HepG2 (cell line): Measurements from ENCODE around the gene CRYZL1. TPM values are rescaled to one million over a fixed set of nuclear protein-coding genes. Genes with fewer than 3 reads are reported as not detected.

Experiments used
- ATAC-seq: fragments of 200-7000 bp; cut with Tn5 transposase; 3 replicates; pipeline ENCODE4 v1.9.1; 2020; ENCODE audit warnings: mild to moderate bottlenecking, moderate library complexity
- BruUV-seq: library from RNA; stranded (reverse); fragments of 400-500 nt; replicated peaks from 2 replicates; lab custom pipeline; 2021; lab: Mats Ljungman, UMichigan
- CTCF ChIA-PET: fragments of 300-600 bp; formaldehyde crosslinking; extraction: SDS; loops from one replicate; lab custom pipeline; 2021; ENCODE audit warnings: low total read pairs, inconsistent platforms, low intra/inter-chr PET ratio; lab: Yijun Ruan, JAX
- POLR2A ChIA-PET: fragments of 350-600 bp; sonication (Branson Sonifier 250); formaldehyde crosslinking; loops from one replicate; lab custom pipeline; 2020; ENCODE audit warnings: antibody characterized with exemption, inconsistent platforms; lab: Yijun Ruan, JAX
- DNase-seq: peaks from one replicate; pipeline ENCODE4 v3.0.0-alpha.2; 2015; ENCODE audit warnings: low spot score
- FAIRE-seq: peaks from 3 replicates; lab custom pipeline; 2011; peaks lifted over from hg19 to GRCh38; lab: Jason Lieb, UNC
- H2AFZ ChIP-seq: one replicate; pipeline ENCODE4 v1.6.1; 2011; ENCODE audit warnings: low read length, inconsistent platforms
- H3K27ac ChIP-seq: fragments of 300-600 bp; 3 replicates; pipeline ENCODE4 v1.8.0; 2011; ENCODE audit warnings: mixed run types, mild to moderate bottlenecking, mixed read lengths, low read length, inconsistent platforms; ENCODE audit not compliant: insufficient read depth; ENCODE audit errors: extremely low read length
- H3K27me3 ChIP-seq, 2 experiments: fragments of 200-600 bp in 1 of 2; 2 replicates in 1 of 2; 3 replicates in 1 of 2; pipeline versions ENCODE4 v1.6.0 to v1.8.0; 2011; ENCODE audit warnings: low read length in 2 of 2, mild to moderate bottlenecking in 2 of 2, moderate library complexity in 2 of 2, inconsistent platforms in 1 of 2; ENCODE audit not compliant: insufficient read depth in 2 of 2, control insufficient read depth in 1 of 2
- H3K36me3 ChIP-seq, 2 experiments: fragments of 200-600 bp in 1 of 2; replicated peaks in 1 of 2; 2 replicates in 1 of 2; 3 replicates in 1 of 2; pipeline versions ENCODE4 v1.5.1 to v1.8.0; 2011; ENCODE audit warnings: low read length in 2 of 2, inconsistent platforms in 1 of 2; ENCODE audit not compliant: insufficient read depth in 2 of 2, control insufficient read depth in 1 of 2
- H3K4me1 ChIP-seq: 2 replicates; pipeline ENCODE4 v1.5.1; 2012; ENCODE audit warnings: low read length, inconsistent platforms; ENCODE audit not compliant: insufficient read depth
- H3K4me2 ChIP-seq: 2 replicates; pipeline ENCODE4 v1.6.0; 2011; ENCODE audit warnings: low read depth, low read length, inconsistent platforms
- H3K4me3 ChIP-seq, 3 experiments: fragments of 200-600 bp in 1 of 3; sonication (generic), shearing (Covaris generic) in 1 of 3; replicated peaks in 1 of 3; 2 replicates each; pipeline ENCODE4 v1.5.1; 2011 to 2016; ENCODE audit warnings: low read length in 3 of 3, inconsistent platforms in 2 of 3, low read depth in 2 of 3, mild to moderate bottlenecking in 2 of 3, control low read depth in 1 of 3, mixed read lengths in 1 of 3; ENCODE audit not compliant: insufficient read depth in 1 of 3
- H3K79me2 ChIP-seq: one replicate; pipeline ENCODE4 v1.6.1; 2011; ENCODE audit warnings: low read length, inconsistent platforms; ENCODE audit not compliant: insufficient read depth
- H3K9ac ChIP-seq: 2 replicates; pipeline ENCODE4 v1.6.0; 2011; ENCODE audit warnings: mild to moderate bottlenecking, low read depth, low read length, inconsistent platforms; ENCODE audit not compliant: insufficient read depth
- H3K9me3 ChIP-seq: 2 replicates; pipeline ENCODE4 v1.5.1; 2012; ENCODE audit warnings: mild to moderate bottlenecking, low read length
- H4K20me1 ChIP-seq: 2 replicates; pipeline ENCODE4 v1.6.0; 2011; ENCODE audit warnings: inconsistent platforms, mild to moderate bottlenecking, low read length, moderate library complexity; ENCODE audit not compliant: insufficient read depth
- BCL6 ChIP-seq: IDR thresholded peaks from 2 replicates; pipeline ENCODE4 v1.6.1; 2016; ENCODE audit warnings: missing genetic modification reagents, missing compliant biosample characterization
- BRD4 ChIP-seq: sonication (generic); formaldehyde crosslinking; IDR thresholded peaks from 2 replicates; pipeline ENCODE4 v1.4.0; 2020; ENCODE audit warnings: missing genetic modification reagents
- CHCHD3 ChIP-seq: sonication (generic); formaldehyde crosslinking; IDR thresholded peaks from 2 replicates; pipeline ENCODE4 v1.8.0; 2022; ENCODE audit warnings: mild to moderate bottlenecking, missing genetic modification reagents, moderate library complexity
- FOXK1 ChIP-seq: sonication (generic); formaldehyde crosslinking; IDR thresholded peaks from 2 replicates; pipeline ENCODE4 v1.4.0; 2020; ENCODE audit warnings: low read depth, missing genetic modification reagents, borderline replicate concordance
- HDAC2 ChIP-seq: sonication (generic); formaldehyde crosslinking; IDR thresholded peaks from 2 replicates; pipeline ENCODE4 v1.4.0; 2020; ENCODE audit warnings: missing genetic modification reagents
- HHEX ChIP-seq: IDR thresholded peaks from 2 replicates; pipeline ENCODE4 v1.6.1; 2016; ENCODE audit warnings: control low read depth
- HNF4G ChIP-seq, 2 experiments: sonication (generic) in 1 of 2; formaldehyde crosslinking in 1 of 2; IDR thresholded peaks; 2 replicates each; pipeline versions ENCODE4 v1.4.0 to v1.6.1; 2011 to 2020; ENCODE audit warnings: borderline replicate concordance in 2 of 2, low read depth in 2 of 2, mild to moderate bottlenecking in 2 of 2, low read length in 1 of 2, missing genetic modification reagents in 1 of 2, moderate library complexity in 1 of 2
- NFIB ChIP-seq: sonication (generic); formaldehyde crosslinking; IDR thresholded peaks from 2 replicates; pipeline ENCODE4 v1.9.0; 2021; ENCODE audit warnings: missing genetic modification reagents, mild to moderate bottlenecking, borderline replicate concordance
- NR2F6 ChIP-seq, 2 experiments: IDR thresholded peaks; 2 replicates each; pipeline ENCODE4 v1.6.1; 2016; ENCODE audit warnings: antibody characterized with exemption in 1 of 2, mild to moderate bottlenecking in 1 of 2
- SP5 ChIP-seq: IDR thresholded peaks from 2 replicates; pipeline ENCODE4 v1.6.1; 2016; ENCODE audit warnings: low read depth, borderline replicate concordance
- STAT5B ChIP-seq: sonication (generic); formaldehyde crosslinking; IDR thresholded peaks from 2 replicates; pipeline ENCODE4 v1.4.0; 2020; ENCODE audit warnings: missing genetic modification reagents
- THAP11 ChIP-seq: IDR thresholded peaks from 2 replicates; pipeline ENCODE4 v1.6.1; 2016; ENCODE audit warnings: missing biosample characterization, missing genetic modification reagents
- XRCC5 ChIP-seq: fragments of 200-400 bp; formaldehyde crosslinking; optimal IDR thresholded peaks from 2 replicates; pipeline ENCODE3; 2017; ENCODE audit warnings: mild to moderate bottlenecking, low read length
- ZNF350 ChIP-seq: sonication (generic); formaldehyde crosslinking; IDR thresholded peaks from 2 replicates; pipeline ENCODE4 v1.4.0; 2020; ENCODE audit warnings: mild to moderate bottlenecking, low read depth, missing genetic modification reagents, borderline replicate concordance
- ZNF567 ChIP-seq: sonication (generic); formaldehyde crosslinking; IDR thresholded peaks from 2 replicates; pipeline ENCODE4 v1.8.1; 2023; ENCODE audit warnings: mild to moderate bottlenecking, missing genetic modification reagents, borderline replicate concordance
- WGBS: methylation state at CpG from one replicate; pipeline ENCODE4 v1.1.6; 2017; ENCODE audit warnings: low lambda C conversion rate; 5-methylcytosine and 5-hydroxymethylcytosine counted together
- in situ Hi-C: cut with HindIII; loops from 2 replicates; pipeline ENCODE4 v1.10.0; 2017; ENCODE audit warnings: low pct_unique_long_range_greater_than_20kb; ENCODE audit not compliant: extremely low pct_ligation_motif_present
- intact Hi-C: fragments of 100-400 bp; cut with micrococcal nuclease; formaldehyde crosslinking; loops from one replicate; pipeline ENCODE4 v1.10.0; 2022; ENCODE audit not compliant: unreplicated experiment
- polyA plus RNA-seq, 8 experiments: library from polyadenylated mRNA; depleted of rRNA in 3 of 8; stranded (reverse) in 7 of 8; unstranded in 1 of 8; fragments of >200 nt; fragmentation: Illumina TruSeq in 4 of 8; extraction: Trizol in 4 of 8; gene quantifications; 2 replicates each; pipeline versions ENCODE4 v1.2.1 to v1.2.3, GENCODE V29; 2011 to 2016; ENCODE audit warnings: low read depth in 4 of 8, missing spikeins in 1 of 8, mixed read lengths in 1 of 8; ENCODE audit not compliant: insufficient read depth in 1 of 8
- total RNA-seq, 5 experiments: library from RNA; depleted of rRNA; stranded (reverse); fragments of >200 nt; fragmentation: Illumina TruSeq; extraction: Trizol; gene quantifications; 2 replicates each; pipeline ENCODE4 v1.2.3, GENCODE V29; 2016; ENCODE audit warnings: low read depth in 1 of 5
- TF ChIP-seq, protein P1 (sequence below), 2 experiments: sonication (generic) in 1 of 2; formaldehyde crosslinking in 1 of 2; IDR thresholded peaks; 2 replicates each; pipeline versions ENCODE4 v1.6.1 to v1.9.0; 2014 to 2022; ENCODE audit warnings: antibody characterized with exemption in 1 of 2, borderline replicate concordance in 1 of 2, inconsistent platforms in 1 of 2, low read depth in 1 of 2, missing genetic modification reagents in 1 of 2
- TF ChIP-seq, protein P2 (sequence below): sonication (generic); formaldehyde crosslinking; IDR thresholded peaks from 2 replicates; pipeline ENCODE4 v1.4.0; 2020; ENCODE audit warnings: mild to moderate bottlenecking, missing genetic modification reagents

Gene CRYZL1
- total and polyA plus RNA-seq, 2 of the 13 experiments (the other 11 are each of a cell fraction or from before 2014, with no cell fraction given) = 20.3 to 27.7 TPM

GRCh38 chr21:33541756-33542639, 99.5 kb downstream of the CRYZL1 start, which contains the start of gene GART:
Gene GART (minus strand): TSS chr21:33542117. CDS start chr21:33539315, 2,802 bp downstream.
- no peaks in the 10 kb centered on the region for H3K9me3 ChIP-seq
- CTCF ChIA-PET = no interaction called here
- peaks cover 34% of the 10 kb centered on the region for H4K20me1 ChIP-seq
- H3K36me3 ChIP-seq = peaks cover 2 to 25% of the 10 kb centered on the region in 2 experiments
- H3K79me2 ChIP-seq = peaks cover 79% of the 10 kb centered on the region
- peaks cover 26% of the 10 kb centered on the region for H3K4me1 ChIP-seq
- ATAC-seq = peak; percentile 90
- peak within 1 kb of the TSS; percentile 100 for H3K27ac ChIP-seq
- intact Hi-C loops (loop anchor here (5.0 kb wide), 1 partner anchor 45 kb away; the partner anchor contains the start of gene DONSON), in situ Hi-C loops (no loop called here)
- WGBS = under 1% methylated on average over 16 of the region's 56 CpGs
- H3K4me3 ChIP-seq = peak within 1 kb of the TSS; percentile 85 to 98 (median 91)
- FAIRE-seq = no peak
- DNase-seq = peak; percentile 73
- POLR2A ChIA-PET = interaction anchor here (1.0 to 2.6 kb wide), 6 partner anchors 9 to 217 kb away, joined by 3 to 9 read pairs (median 6); partner anchors contain the start of genes DNAJC28, DONSON and IFNAR1
- peak within 1 kb of the TSS; percentile 100 for H3K9ac ChIP-seq
- no peaks in the 10 kb centered on the region; a peak in 1 of 5 replicates for H3K27me3 ChIP-seq
- H2AFZ ChIP-seq = no peak within 1 kb of the TSS
- no TSS peak for BruUV-seq
- H3K4me2 ChIP-seq = peak within 1 kb of the TSS; percentile 89
- TF ChIP-seq BCL6 (peak; percentile 26; the same call in 1 of the 2 replicates), THAP11 (peak; percentile 75), HHEX (CRISPR knock-in tag) (no peak), NFIB (CRISPR knock-in tag) (no peak), NR2F6 (IDR thresholded peaks at IDR 0.05) (no peak), NR2F6 (CRISPR knock-in tag; IDR thresholded peaks at IDR 0.05) (no peak), HNF4G (IDR thresholded peaks at IDR 0.05; ENCODE audit: borderline replicate concordance, low read depth, low read length) (no peak), HNF4G (CRISPR knock-in tag; IDR thresholded peaks at IDR 0.05; ENCODE audit: borderline replicate concordance, low read depth) (no peak), STAT5B (CRISPR knock-in tag) (no peak), ZNF567 (CRISPR knock-in tag) (no peak), BRD4 (CRISPR knock-in tag) (0 out of 2 replicates have a peak, but pooled peaks have one; percentile 60), HDAC2 (CRISPR knock-in tag) (peak; percentile 49; the same call in 1 of the 2 replicates), XRCC5 (no peak), CHCHD3 (no peak), FOXK1 (peak; percentile 45; the same call in 1 of the 2 replicates), ZNF350 (peak; percentile 56; the same call in 1 of the 2 replicates), SP5 (peak; percentile 62)
- TF ChIP-seq, protein P1, sequence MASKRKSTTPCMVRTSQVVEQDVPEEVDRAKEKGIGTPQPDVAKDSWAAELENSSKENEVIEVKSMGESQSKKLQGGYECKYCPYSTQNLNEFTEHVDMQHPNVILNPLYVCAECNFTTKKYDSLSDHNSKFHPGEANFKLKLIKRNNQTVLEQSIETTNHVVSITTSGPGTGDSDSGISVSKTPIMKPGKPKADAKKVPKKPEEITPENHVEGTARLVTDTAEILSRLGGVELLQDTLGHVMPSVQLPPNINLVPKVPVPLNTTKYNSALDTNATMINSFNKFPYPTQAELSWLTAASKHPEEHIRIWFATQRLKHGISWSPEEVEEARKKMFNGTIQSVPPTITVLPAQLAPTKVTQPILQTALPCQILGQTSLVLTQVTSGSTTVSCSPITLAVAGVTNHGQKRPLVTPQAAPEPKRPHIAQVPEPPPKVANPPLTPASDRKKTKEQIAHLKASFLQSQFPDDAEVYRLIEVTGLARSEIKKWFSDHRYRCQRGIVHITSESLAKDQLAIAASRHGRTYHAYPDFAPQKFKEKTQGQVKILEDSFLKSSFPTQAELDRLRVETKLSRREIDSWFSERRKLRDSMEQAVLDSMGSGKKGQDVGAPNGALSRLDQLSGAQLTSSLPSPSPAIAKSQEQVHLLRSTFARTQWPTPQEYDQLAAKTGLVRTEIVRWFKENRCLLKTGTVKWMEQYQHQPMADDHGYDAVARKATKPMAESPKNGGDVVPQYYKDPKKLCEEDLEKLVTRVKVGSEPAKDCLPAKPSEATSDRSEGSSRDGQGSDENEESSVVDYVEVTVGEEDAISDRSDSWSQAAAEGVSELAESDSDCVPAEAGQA (IDR thresholded peaks at IDR 0.05; ENCODE audit: low read depth) = no peak
- TF ChIP-seq, protein P1 (CRISPR knock-in tag; IDR thresholded peaks at IDR 0.05; ENCODE audit: borderline replicate concordance) = 0 out of 2 replicates have a peak, but pooled peaks have one; percentile 52
- TF ChIP-seq, protein P2, sequence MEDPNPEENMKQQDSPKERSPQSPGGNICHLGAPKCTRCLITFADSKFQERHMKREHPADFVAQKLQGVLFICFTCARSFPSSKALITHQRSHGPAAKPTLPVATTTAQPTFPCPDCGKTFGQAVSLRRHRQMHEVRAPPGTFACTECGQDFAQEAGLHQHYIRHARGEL = no peak
